Transverse colon (tissue), 4 donors: ENCODE measurements around the gene H19. TPM values are rescaled to one million over a fixed set of nuclear protein-coding genes. Genes with fewer than 3 reads are reported as not detected.

Experiments used
- DNase-seq: peaks from one replicate; pipeline ENCODE4 v3.0.0-alpha.2; 2019
- H3K27ac ChIP-seq, 4 donors: fragments of 200-600 bp; sonication (generic); 2 replicates each; pipeline ENCODE4 v1.5.1; 2016 to 2018; ENCODE audit warnings: inconsistent platforms in 4 of 4
- H3K27me3 ChIP-seq: fragments of 200-600 bp; sonication (generic); 2 replicates; pipeline ENCODE4 v1.5.1; 2017; ENCODE audit warnings: inconsistent platforms
- H3K36me3 ChIP-seq, 4 donors: fragments of 200-600 bp; sonication (generic); 2 replicates each; pipeline ENCODE4 v1.5.1; 2017 to 2019; ENCODE audit warnings: inconsistent platforms in 4 of 4
- H3K4me1 ChIP-seq, 4 donors: fragments of 200-600 bp; sonication (generic); 2 replicates each; pipeline ENCODE4 v1.5.1; 2017 to 2020; ENCODE audit warnings: inconsistent platforms in 4 of 4
- H3K4me3 ChIP-seq, 4 donors: fragments of 200-600 bp; sonication (generic); 1 replicate in 1 of 4; 2 replicates in 3 of 4; pipeline versions ENCODE4 v1.5.1 to v1.6.1; 2017 to 2019; ENCODE audit warnings: inconsistent platforms in 4 of 4
- H3K9me3 ChIP-seq, 2 donors: fragments of 200-600 bp; sonication (generic); 2 replicates each; pipeline ENCODE4 v1.5.1; 2017 to 2019; ENCODE audit warnings: inconsistent platforms in 2 of 2
- EP300 ChIP-seq: sonication (generic); formaldehyde crosslinking; IDR thresholded peaks from one replicate; pipeline ENCODE4 v1.6.1; 2017; ENCODE audit warnings: antibody characterized with exemption, low read depth
- POLR2A ChIP-seq: fragments of 450-650 bp; IDR thresholded peaks from one replicate; pipeline ENCODE4 v1.6.1; 2016; ENCODE audit warnings: antibody characterized with exemption, mild to moderate bottlenecking, moderate library complexity
- POLR2AphosphoS5 ChIP-seq, 3 donors: sonication (generic); formaldehyde crosslinking; IDR thresholded peaks; one replicate each; pipeline ENCODE4 v1.6.1; 2016; ENCODE audit warnings: antibody characterized with exemption in 3 of 3
- WGBS, 2 donors: methylation state at CpG; one replicate each; pipeline ENCODE4 v1.1.5; 2018; ENCODE audit warnings: low coverage in 1 of 2; 5-methylcytosine and 5-hydroxymethylcytosine counted together
- in situ Hi-C, 4 donors: fragments of 200-750 bp; cut with MboI; loops; one replicate each; pipeline versions ENCODE4 v1.15.0 to v1.15.1; 2017; ENCODE audit warnings: low sequenced_read_pairs in 3 of 4, low pct_ligation_motif_present in 1 of 4, low pct_unique_long_range_greater_than_20kb in 1 of 4
- intact Hi-C: fragments of 100-400 bp; cut with DNase I; formaldehyde crosslinking; loops from one replicate; pipeline ENCODE4 v1.15.1; 2023; ENCODE audit warnings: low total_unique reads
- total RNA-seq, 4 donors: library from RNA; depleted of rRNA; stranded (reverse); fragments of >200 nt; gene quantifications; one replicate each; pipeline ENCODE4 v1.1.0, GENCODE V29; 2016
- TF ChIP-seq, protein P1 (sequence below), 5 experiments: fragments of 200-600 bp in 3 of 5; fragments of 450-650 bp in 2 of 5; sonication (generic) in 3 of 5; IDR thresholded peaks; 1 replicate in 2 of 5; 2 replicates in 3 of 5; pipeline ENCODE4 v1.5.1; 2016 to 2017; ENCODE audit warnings: antibody characterized with exemption in 5 of 5, inconsistent platforms in 3 of 5, mild to moderate bottlenecking in 2 of 5, moderate library complexity in 1 of 5

H19 gene
- 100 to 1,000 TPM in 1 of 4 donors, 10 to 100 TPM in 3; 20.7 to 102 (median 24.7) TPM for total RNA-seq

DNA sequence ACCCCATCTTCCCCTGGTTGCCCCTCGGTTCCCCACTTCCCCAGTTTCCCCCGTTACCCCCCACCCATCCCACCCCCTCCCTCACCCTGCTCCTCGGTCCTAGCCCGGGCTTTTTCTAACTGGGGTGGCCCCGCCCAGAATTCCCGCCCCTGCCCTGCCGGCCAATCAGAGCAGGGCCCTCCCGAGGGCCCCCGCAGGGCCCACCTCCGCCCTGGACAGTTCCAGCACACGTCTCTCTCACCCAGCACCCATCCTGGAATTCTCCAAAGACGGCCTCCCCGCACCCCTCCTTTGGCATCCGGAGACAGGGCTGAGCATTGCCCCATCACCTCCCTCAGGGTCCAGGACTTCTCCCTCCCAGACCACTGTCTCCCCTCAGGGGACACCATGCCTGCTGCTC, at the start of gene H19:
TSS of gene H19 (minus strand) at position 88 of the 400 bp plus-strand sequence.
- Histone ChIP-seq H3K36me3 (no peaks in the 10 kb centered on the region), H3K27me3 (no peaks in the 10 kb centered on the region), H3K27ac (no peak within 1 kb of the TSS), H3K4me3 (no peak within 1 kb of the TSS), H3K9me3 (no peaks in the 10 kb centered on the region), H3K4me1 (no peaks in the 10 kb centered on the region)
- in situ Hi-C loops, result no loop called here
- TF ChIP-seq, protein P1, sequence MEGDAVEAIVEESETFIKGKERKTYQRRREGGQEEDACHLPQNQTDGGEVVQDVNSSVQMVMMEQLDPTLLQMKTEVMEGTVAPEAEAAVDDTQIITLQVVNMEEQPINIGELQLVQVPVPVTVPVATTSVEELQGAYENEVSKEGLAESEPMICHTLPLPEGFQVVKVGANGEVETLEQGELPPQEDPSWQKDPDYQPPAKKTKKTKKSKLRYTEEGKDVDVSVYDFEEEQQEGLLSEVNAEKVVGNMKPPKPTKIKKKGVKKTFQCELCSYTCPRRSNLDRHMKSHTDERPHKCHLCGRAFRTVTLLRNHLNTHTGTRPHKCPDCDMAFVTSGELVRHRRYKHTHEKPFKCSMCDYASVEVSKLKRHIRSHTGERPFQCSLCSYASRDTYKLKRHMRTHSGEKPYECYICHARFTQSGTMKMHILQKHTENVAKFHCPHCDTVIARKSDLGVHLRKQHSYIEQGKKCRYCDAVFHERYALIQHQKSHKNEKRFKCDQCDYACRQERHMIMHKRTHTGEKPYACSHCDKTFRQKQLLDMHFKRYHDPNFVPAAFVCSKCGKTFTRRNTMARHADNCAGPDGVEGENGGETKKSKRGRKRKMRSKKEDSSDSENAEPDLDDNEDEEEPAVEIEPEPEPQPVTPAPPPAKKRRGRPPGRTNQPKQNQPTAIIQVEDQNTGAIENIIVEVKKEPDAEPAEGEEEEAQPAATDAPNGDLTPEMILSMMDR (IDR thresholded peaks at IDR 0.05), result no peak
- TF ChIP-seq POLR2A (no peak), POLR2AphosphoS5 (IDR thresholded peaks at IDR 0.05) (no peak), EP300 (no peak)
- WGBS, 2 donors, result no CpG with 5 or more reads among the region's 14 CpGs
- intact Hi-C loops, result no loop called here
- no peak for DNase-seq

DNA sequence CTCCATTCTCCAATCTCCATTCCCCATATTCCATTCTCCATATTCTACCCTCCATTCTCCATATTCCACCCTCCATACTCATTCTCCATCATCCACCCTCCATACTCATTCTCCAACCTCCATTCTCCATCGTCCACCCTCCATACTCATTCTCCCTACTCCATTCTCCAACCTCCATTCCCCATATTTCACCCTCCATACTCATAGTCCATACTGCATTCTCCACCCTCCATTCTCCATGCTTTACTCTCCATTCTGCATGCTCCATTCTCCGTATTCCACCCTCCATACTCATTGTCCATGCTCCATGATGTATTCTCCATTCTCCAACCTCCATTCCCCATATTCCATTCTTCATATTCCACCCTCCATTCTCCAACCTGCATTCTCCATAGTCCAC, 44.3 kb upstream of the H19 start:
- in situ Hi-C loops, result no loop called here
- no peak overlapping the region for H3K27ac ChIP-seq
- H3K4me1 ChIP-seq, result no peaks in the 10 kb centered on the region
- no peak overlapping the region for H3K4me3 ChIP-seq
- no peaks in the 10 kb centered on the region for H3K36me3 ChIP-seq
- H3K9me3 ChIP-seq, result no peaks in the 10 kb centered on the region
- 68 to 72% methylated on average over 2 of the region's 2 CpGs for WGBS, 2 donors
- peaks cover 17% of the 10 kb centered on the region for H3K27me3 ChIP-seq
- TF ChIP-seq, protein P1 (IDR thresholded peaks at IDR 0.05), result no peak
- TF ChIP-seq EP300 (no peak), POLR2A (no peak), POLR2AphosphoS5 (IDR thresholded peaks at IDR 0.05) (no peak)
- no peak for DNase-seq
- intact Hi-C loops, result no loop called here

DNA sequence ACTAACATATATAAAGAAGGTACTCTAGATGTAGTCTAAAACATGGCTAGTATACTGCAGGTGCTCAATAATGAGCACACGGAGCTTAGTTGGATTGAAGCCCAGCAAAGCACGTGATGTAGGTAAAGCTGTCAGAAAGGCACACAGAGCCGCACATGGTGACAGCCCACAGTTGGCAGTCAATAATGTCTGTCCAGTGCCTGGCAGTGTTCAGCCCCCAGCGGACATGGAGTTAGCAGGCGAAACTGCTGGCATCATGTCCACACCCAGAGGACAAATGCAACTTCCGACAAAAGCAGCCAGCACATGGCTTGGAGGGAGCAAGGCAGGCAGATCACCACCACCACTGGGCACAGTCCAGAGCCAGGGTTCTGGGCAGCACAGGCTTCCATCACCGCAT, 43.5 kb upstream of the H19 start:
- no peaks in the 10 kb centered on the region for H3K36me3 ChIP-seq
- H3K27me3 ChIP-seq, result peaks cover 10% of the 10 kb centered on the region
- H3K4me3 ChIP-seq, result no peak overlapping the region
- H3K27ac ChIP-seq, result no peak overlapping the region
- in situ Hi-C loops, result no loop called here
- no peaks in the 10 kb centered on the region for H3K9me3 ChIP-seq
- no peaks in the 10 kb centered on the region for H3K4me1 ChIP-seq
- TF ChIP-seq, protein P1 (IDR thresholded peaks at IDR 0.05), result no peak
- TF ChIP-seq POLR2AphosphoS5 (IDR thresholded peaks at IDR 0.05) (no peak), POLR2A (no peak)
- intact Hi-C loops, result no loop called here
- DNase-seq, result no peak
- WGBS, 2 donors, result no CpG with 5 or more reads among the region's 7 CpGs

DNA sequence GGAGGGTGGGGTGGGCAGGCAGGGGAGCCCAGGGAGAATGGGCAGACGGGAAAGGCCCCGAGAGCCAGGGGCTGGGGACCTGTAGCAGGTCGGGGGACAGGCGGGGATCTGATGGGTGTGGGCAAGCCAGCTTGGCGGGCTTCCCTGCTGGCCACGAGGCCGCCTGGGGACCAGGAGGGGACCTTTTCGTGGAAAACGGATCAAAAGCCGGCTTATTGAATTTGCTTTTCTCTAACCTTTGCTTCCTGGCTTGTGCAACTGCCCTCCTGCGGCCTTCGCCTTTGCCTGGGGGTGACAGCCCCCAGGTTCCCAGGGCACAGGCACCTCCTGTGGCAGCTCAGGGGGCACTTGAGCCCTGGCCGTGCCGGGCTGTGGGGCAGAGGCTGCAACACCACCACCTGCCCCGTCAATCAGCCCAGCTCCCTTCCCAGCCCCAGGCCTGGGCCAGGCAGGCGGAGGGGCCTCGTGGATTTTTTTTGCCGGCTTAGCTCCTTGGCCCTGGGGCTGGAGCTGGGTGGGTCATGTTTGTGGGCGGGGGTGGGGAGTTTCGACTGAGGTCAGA, 41.6 kb upstream of the H19 start:
- in situ Hi-C loops, result no loop called here
- WGBS, 2 donors, result no CpG with 5 or more reads among the region's 20 CpGs

More for the DNA sequence above, 41.6 kb upstream of the H19 start:
- Histone ChIP-seq H3K36me3 (no peaks in the 10 kb centered on the region), H3K27ac (no peak overlapping the region), H3K27me3 (no peaks in the 10 kb centered on the region), H3K9me3 (no peaks in the 10 kb centered on the region), H3K4me1 (no peaks in the 10 kb centered on the region), H3K4me3 (no peak overlapping the region)
- intact Hi-C loops, result no loop called here
- TF ChIP-seq, protein P1 (IDR thresholded peaks at IDR 0.05), result no peak
- no peak for TF ChIP-seq POLR2A
- DNase-seq, result no peak
